HG02571 (cell line): ENCODE results near the gene LMTK3.
"Not testable (repeated sequence)": the region's sequence is repeated elsewhere in the genome, so short reads cannot be mapped to it uniquely, and the experiment has no call there.

Experiments used
- ATAC-seq: cut with Tn5 transposase; IDR thresholded peaks from one replicate; pipeline ENCODE4 v1.9.1; 2021; ENCODE audit warnings: mild to moderate bottlenecking, moderate library complexity; ENCODE audit not compliant: unreplicated experiment

Gene LMTK3

GRCh38 chr19:48541813-48542212 is 30.2 kb upstream of the LMTK3 start:
- ATAC-seq, result no peak

GRCh38 chr19:48540110-48540509 is 28.5 kb upstream of the LMTK3 start:
- ATAC-seq, result no peak

- ATAC-seq, result no peak
These were observed 28.0 kb upstream of the LMTK3 start for GRCh38 chr19:48539503-48540096.

- not testable (repeated sequence) for ATAC-seq
These were observed 26.4 kb upstream of the LMTK3 start for GRCh38 chr19:48538057-48538456.

GRCh38 chr19:48537541-48537940 is 25.9 kb upstream of the LMTK3 start:
- ATAC-seq, result no peak

GRCh38 chr19:48533770-48534169 is 22.1 kb upstream of the LMTK3 start:
- no peak for ATAC-seq

GRCh38 chr19:48530770-48531169 is 19.1 kb upstream of the LMTK3 start:
- ATAC-seq, result no peak

- no peak for ATAC-seq
These were observed 18.6 kb upstream of the LMTK3 start for GRCh38 chr19:48530066-48530720.

GRCh38 chr19:48529156-48529555 is 17.5 kb upstream of the LMTK3 start:
- no peak for ATAC-seq

- no peak for ATAC-seq
These were observed 13.1 kb upstream of the LMTK3 start for GRCh38 chr19:48524732-48525131.

GRCh38 chr19:48524221-48524620 is 12.6 kb upstream of the LMTK3 start:
- ATAC-seq, result no peak

- ATAC-seq, result no peak
These were observed 8.5 kb upstream of the LMTK3 start for GRCh38 chr19:48520134-48520533.

GRCh38 chr19:48519426-48519825 is 7.8 kb upstream of the LMTK3 start:
- ATAC-seq, result not testable (repeated sequence)

GRCh38 chr19:48518207-48518606 is 6.6 kb upstream of the LMTK3 start:
- no peak for ATAC-seq

GRCh38 chr19:48516536-48516935 is 4.9 kb upstream of the LMTK3 start:
- no peak for ATAC-seq

- no peak for ATAC-seq
These were observed 2.5 kb upstream of the LMTK3 start for GRCh38 chr19:48514123-48514458.

- ATAC-seq, result no peak
These were observed 1.9 kb upstream of the LMTK3 start for GRCh38 chr19:48513289-48514122.

GRCh38 chr19:48512504-48513288 is 1.1 kb upstream of the LMTK3 start:
- no peak for ATAC-seq

- ATAC-seq, result no peak
These were observed 309 bp downstream of the LMTK3 start for GRCh38 chr19:48511321-48511731.

GRCh38 chr19:48510421-48511268 is 990 bp downstream of the LMTK3 start:
- no peak for ATAC-seq
